Measurements from ENCODE around the gene INTS4.

DNA sequence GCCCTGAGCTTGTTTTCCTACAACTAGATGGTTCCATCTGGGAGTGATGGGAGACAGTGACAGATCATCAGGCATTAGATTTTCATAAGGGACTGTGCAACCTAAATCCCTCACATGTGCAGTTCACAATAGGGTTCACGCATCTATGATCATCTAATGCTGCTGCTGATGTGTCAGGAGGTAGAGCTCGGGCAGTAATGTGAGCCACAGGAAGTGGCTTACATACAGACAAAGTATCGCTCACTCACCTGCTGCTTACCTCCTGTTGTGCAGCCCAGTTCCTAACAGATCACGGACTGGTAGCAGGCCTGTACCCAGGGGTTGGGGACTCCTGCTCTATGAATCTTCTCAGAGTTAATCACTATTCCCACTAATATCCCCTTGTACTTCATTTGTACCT lies 161.2 kb downstream of the INTS4 start:
- TF ChIP-seq, protein P1, sequence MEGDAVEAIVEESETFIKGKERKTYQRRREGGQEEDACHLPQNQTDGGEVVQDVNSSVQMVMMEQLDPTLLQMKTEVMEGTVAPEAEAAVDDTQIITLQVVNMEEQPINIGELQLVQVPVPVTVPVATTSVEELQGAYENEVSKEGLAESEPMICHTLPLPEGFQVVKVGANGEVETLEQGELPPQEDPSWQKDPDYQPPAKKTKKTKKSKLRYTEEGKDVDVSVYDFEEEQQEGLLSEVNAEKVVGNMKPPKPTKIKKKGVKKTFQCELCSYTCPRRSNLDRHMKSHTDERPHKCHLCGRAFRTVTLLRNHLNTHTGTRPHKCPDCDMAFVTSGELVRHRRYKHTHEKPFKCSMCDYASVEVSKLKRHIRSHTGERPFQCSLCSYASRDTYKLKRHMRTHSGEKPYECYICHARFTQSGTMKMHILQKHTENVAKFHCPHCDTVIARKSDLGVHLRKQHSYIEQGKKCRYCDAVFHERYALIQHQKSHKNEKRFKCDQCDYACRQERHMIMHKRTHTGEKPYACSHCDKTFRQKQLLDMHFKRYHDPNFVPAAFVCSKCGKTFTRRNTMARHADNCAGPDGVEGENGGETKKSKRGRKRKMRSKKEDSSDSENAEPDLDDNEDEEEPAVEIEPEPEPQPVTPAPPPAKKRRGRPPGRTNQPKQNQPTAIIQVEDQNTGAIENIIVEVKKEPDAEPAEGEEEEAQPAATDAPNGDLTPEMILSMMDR (IDR thresholded peaks at IDR 0.05; ENCODE audit: low read length), result no peak
- no peak for TF ChIP-seq EZH2 (IDR thresholded peaks at IDR 0.05; ENCODE audit: borderline replicate concordance, low read length)
